ENCODE data around the gene BCL3.

Gene BCL3

DNA sequence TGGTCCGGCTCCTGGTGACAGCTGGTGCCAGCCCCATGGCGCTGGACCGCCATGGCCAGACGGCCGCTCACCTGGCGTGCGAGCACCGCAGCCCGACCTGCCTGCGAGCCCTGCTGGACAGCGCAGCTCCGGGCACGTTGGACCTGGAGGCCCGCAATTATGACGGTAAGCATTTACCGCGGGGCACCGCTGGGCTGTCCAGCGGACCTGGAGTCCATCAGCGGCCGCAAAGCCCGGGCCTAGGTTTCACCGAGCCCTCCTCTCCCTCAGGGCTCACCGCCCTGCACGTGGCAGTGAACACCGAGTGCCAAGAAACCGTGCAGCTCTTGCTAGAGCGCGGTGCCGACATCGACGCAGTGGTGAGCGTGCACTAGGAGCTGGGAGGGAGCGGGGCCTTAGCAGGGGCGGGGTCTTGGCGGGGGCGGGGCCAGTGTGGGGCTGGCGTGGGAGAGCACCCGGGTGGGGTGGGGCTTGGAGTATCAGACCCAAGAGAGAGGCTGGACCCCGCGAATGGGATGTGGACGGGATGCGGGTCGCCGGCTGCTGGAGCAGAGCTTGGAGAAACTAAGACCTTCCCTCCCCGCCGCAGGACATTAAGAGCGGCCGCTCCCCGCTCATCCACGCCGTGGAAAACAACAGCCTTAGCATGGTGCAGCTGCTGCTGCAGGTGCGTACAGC lies 8.7 kb downstream of the BCL3 start:
- Histone ChIP-seq H3K27ac (ENCODE audit: low read length) (no peak overlapping the region), H3K79me2 (ENCODE audit: low read length) (peaks cover 35% of the 10 kb centered on the region), H3K4me3 (ENCODE audit: low read length) (no peak overlapping the region), H3K4me1 (ENCODE audit: low read length) (peaks cover 32% of the 10 kb centered on the region), H2AFZ (ENCODE audit: low read depth, low read length) (no peak overlapping the region), H3K27me3 (ENCODE audit: low read depth, low read length) (no peaks in the 10 kb centered on the region), H3K9ac (ENCODE audit: low read length) (no peak overlapping the region), H3K9me3 (ENCODE audit: insufficient read depth, low read length) (no peaks in the 10 kb centered on the region), H4K20me1 (ENCODE audit: insufficient read depth, low read length) (peaks cover 17% of the 10 kb centered on the region), H3K36me3 (replicated peaks; ENCODE audit: low read depth, low read length) (peaks cover 69% of the 10 kb centered on the region), H3K4me2 (ENCODE audit: low read length) (no peak overlapping the region)
- no peak for TF ChIP-seq EZH2phosphoT487 (IDR thresholded peaks at IDR 0.05; ENCODE audit: low read depth)
- TF ChIP-seq, protein P1, sequence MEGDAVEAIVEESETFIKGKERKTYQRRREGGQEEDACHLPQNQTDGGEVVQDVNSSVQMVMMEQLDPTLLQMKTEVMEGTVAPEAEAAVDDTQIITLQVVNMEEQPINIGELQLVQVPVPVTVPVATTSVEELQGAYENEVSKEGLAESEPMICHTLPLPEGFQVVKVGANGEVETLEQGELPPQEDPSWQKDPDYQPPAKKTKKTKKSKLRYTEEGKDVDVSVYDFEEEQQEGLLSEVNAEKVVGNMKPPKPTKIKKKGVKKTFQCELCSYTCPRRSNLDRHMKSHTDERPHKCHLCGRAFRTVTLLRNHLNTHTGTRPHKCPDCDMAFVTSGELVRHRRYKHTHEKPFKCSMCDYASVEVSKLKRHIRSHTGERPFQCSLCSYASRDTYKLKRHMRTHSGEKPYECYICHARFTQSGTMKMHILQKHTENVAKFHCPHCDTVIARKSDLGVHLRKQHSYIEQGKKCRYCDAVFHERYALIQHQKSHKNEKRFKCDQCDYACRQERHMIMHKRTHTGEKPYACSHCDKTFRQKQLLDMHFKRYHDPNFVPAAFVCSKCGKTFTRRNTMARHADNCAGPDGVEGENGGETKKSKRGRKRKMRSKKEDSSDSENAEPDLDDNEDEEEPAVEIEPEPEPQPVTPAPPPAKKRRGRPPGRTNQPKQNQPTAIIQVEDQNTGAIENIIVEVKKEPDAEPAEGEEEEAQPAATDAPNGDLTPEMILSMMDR (IDR thresholded peaks at IDR 0.05; ENCODE audit: low read depth, low read length), result no peak

- Histone ChIP-seq H3K27ac (ENCODE audit: low read length) (no peak overlapping the region), H3K9ac (ENCODE audit: low read length) (no peak overlapping the region), H3K36me3 (replicated peaks; ENCODE audit: low read depth, low read length) (peaks cover 62% of the 10 kb centered on the region), H3K4me1 (ENCODE audit: low read length) (peaks cover 24% of the 10 kb centered on the region), H3K4me2 (ENCODE audit: low read length) (no peak overlapping the region), H3K79me2 (ENCODE audit: low read length) (peaks cover 28% of the 10 kb centered on the region), H2AFZ (ENCODE audit: low read depth, low read length) (no peak overlapping the region), H3K9me3 (ENCODE audit: insufficient read depth, low read length) (no peaks in the 10 kb centered on the region), H4K20me1 (ENCODE audit: insufficient read depth, low read length) (peaks cover 17% of the 10 kb centered on the region), H3K27me3 (ENCODE audit: low read depth, low read length) (no peaks in the 10 kb centered on the region), H3K4me3 (ENCODE audit: low read length) (no peak overlapping the region)
- no peak for TF ChIP-seq EZH2phosphoT487 (IDR thresholded peaks at IDR 0.05; ENCODE audit: low read depth)
- TF ChIP-seq, protein P1 (IDR thresholded peaks at IDR 0.05; ENCODE audit: low read depth, low read length), result no peak
Observed at GRCh38 chr19:44757735-44758505, 9.4 kb downstream of the BCL3 start.

DNA sequence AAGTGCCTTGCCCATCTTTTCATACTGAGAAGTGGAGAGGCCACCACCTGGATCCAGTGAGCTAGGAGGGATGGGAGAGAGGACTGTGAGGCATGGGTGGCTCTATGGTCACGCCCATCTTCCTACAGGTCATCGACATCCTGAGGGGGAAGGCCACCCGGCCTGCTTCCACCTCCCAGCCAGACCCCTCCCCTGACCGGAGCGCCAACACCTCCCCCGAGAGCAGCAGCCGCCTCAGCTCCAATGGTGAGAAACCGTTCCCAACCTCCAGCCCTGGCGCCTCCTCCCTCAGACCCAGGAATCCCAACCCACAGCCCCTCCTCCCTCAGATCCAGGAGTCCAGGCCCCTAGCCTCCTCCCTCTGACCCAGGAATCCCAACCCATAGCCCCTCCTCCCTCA lies 10.1 kb downstream of the BCL3 start:
- Histone ChIP-seq H3K27me3 (ENCODE audit: low read depth, low read length) (no peaks in the 10 kb centered on the region), H3K4me3 (ENCODE audit: low read length) (no peak overlapping the region), H3K36me3 (replicated peaks; ENCODE audit: low read depth, low read length) (peaks cover 62% of the 10 kb centered on the region), H3K4me2 (ENCODE audit: low read length) (no peak overlapping the region), H2AFZ (ENCODE audit: low read depth, low read length) (no peak overlapping the region), H3K4me1 (ENCODE audit: low read length) (peaks cover 22% of the 10 kb centered on the region), H3K27ac (ENCODE audit: low read length) (no peak overlapping the region), H3K9me3 (ENCODE audit: insufficient read depth, low read length) (no peaks in the 10 kb centered on the region), H4K20me1 (ENCODE audit: insufficient read depth, low read length) (peaks cover 17% of the 10 kb centered on the region), H3K79me2 (ENCODE audit: low read length) (peaks cover 28% of the 10 kb centered on the region), H3K9ac (ENCODE audit: low read length) (no peak overlapping the region)
- TF ChIP-seq, protein P1 (IDR thresholded peaks at IDR 0.05; ENCODE audit: low read depth, low read length), result no peak
- no peak for TF ChIP-seq EZH2phosphoT487 (IDR thresholded peaks at IDR 0.05; ENCODE audit: low read depth)

DNA sequence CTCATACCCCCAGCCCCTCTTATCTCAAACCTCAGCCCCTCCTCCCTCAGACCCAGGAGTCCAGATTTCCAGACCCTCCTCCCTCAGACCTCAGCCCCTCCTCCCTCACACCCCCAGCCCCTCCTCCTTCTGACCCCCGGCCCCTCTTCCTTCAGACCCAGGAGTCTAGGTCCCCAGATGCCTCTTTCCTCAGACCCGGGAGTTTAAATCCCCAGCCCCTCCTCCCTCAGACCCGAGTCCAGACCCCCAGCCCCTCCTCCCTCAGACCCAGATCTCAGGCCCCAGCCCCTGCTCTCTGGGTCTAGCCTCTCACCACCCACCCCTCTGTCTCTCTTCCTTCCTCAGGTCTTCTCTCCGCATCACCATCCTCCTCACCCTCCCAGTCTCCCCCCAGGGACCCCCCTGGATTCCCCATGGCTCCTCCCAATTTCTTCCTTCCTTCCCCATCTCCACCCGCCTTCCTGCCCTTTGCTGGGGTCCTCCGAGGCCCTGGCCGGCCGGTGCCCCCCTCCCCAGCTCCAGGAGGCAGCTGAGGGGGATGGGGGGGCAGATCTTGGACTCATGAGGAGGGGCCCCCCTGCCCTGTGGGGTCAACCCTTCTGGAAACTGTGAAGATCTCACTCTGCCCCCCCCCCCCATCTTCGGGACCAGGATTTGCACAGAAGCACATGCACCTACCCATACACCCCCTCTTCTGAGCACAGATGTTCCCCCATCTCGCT lies 10.7 kb downstream of the BCL3 start:
- no peak overlapping the region for H3K4me2 ChIP-seq (ENCODE audit: low read length)
- no peak overlapping the region for H2AFZ ChIP-seq (ENCODE audit: low read depth, low read length)
- H3K4me1 ChIP-seq (ENCODE audit: low read length), result peaks cover 16% of the 10 kb centered on the region
- H3K9ac ChIP-seq (ENCODE audit: low read length), result no peak overlapping the region
- no peak overlapping the region for H3K27ac ChIP-seq (ENCODE audit: low read length)
- H4K20me1 ChIP-seq (ENCODE audit: insufficient read depth, low read length), result peaks cover 17% of the 10 kb centered on the region
- no peaks in the 10 kb centered on the region for H3K9me3 ChIP-seq (ENCODE audit: insufficient read depth, low read length)
- no peaks in the 10 kb centered on the region for H3K27me3 ChIP-seq (ENCODE audit: low read depth, low read length)
- H3K79me2 ChIP-seq (ENCODE audit: low read length), result peaks cover 22% of the 10 kb centered on the region
- no peak for TF ChIP-seq EZH2phosphoT487 (IDR thresholded peaks at IDR 0.05; ENCODE audit: low read depth)
- TF ChIP-seq, protein P1 (IDR thresholded peaks at IDR 0.05; ENCODE audit: low read depth, low read length), result no peak
- peaks cover 58% of the 10 kb centered on the region for H3K36me3 ChIP-seq (replicated peaks; ENCODE audit: low read depth, low read length)
- H3K4me3 ChIP-seq (ENCODE audit: low read length), result no peak overlapping the region

Data from OCI-LY3 (cell line).